HUES48 (cell line): Measurements from ENCODE around the gene WT1.
"Not testable (repeated sequence)": the region's sequence is repeated elsewhere in the genome, so short reads cannot be mapped to it uniquely, and the experiment has no call there.

Experiments used
- H3K27ac ChIP-seq: one replicate; pipeline ENCODE4 v1.7.0; 2013; ENCODE audit warnings: low read depth, low read length, inconsistent platforms
- H3K27me3 ChIP-seq: 2 replicates; pipeline ENCODE4 v1.6.1; 2013; ENCODE audit warnings: mild to moderate bottlenecking, low read length; ENCODE audit not compliant: control insufficient read depth, insufficient read depth
- H3K36me3 ChIP-seq: 2 replicates; pipeline ENCODE4 v1.6.1; 2013; ENCODE audit warnings: low read length; ENCODE audit not compliant: control insufficient read depth, insufficient read depth
- H3K4me1 ChIP-seq: 2 replicates; pipeline ENCODE4 v1.6.1; 2013; ENCODE audit warnings: mild to moderate bottlenecking, low read length; ENCODE audit not compliant: control insufficient read depth, insufficient read depth
- H3K4me3 ChIP-seq: 2 replicates; pipeline ENCODE4 v1.5.1; 2013; ENCODE audit warnings: mild to moderate bottlenecking, low read depth, low read length
- H3K9ac ChIP-seq: 2 replicates; pipeline ENCODE4 v1.6.1; 2013; ENCODE audit warnings: mild to moderate bottlenecking, low read depth, low read length, moderate library complexity
- H3K9me3 ChIP-seq: 2 replicates; pipeline ENCODE4 v1.6.1; 2013; ENCODE audit warnings: low read length; ENCODE audit not compliant: control insufficient read depth, insufficient read depth

The WT1 gene

DNA sequence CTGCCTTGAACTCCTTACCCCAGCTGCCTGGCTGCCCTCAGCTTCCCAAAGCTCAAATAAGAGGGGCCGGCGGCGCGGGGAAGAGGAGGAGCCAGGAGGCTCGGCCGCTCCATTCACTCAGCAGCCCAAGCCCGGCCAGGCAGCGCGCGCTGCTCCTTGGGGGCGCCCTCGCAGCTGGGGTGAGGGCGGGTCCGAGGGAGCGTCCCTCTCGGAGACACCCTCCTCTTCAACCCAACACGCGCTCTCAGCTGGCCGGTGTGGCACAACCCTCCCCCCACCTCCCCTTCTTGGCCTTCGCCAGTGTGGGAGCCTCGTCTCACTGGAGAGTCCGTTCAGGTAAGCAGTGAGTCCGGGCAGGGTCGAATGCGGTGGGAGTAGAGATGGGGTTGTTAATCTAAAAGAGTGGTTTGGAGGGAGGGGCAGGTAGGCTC is at the start of gene WT1:
TSS of gene WT1 (minus strand) at position 29 of the 431 bp plus-strand sequence.
- Histone ChIP-seq H3K36me3 (no peaks in the 10 kb centered on the region), H3K4me1 (peaks cover 32% of the 10 kb centered on the region), H3K27ac (no peak within 1 kb of the TSS), H3K27me3 (peaks cover 100% of the 10 kb centered on the region), H3K9ac (no peak within 1 kb of the TSS), H3K4me3 (peak within 1 kb of the TSS; percentile 50), H3K9me3 (no peaks in the 10 kb centered on the region)

DNA sequence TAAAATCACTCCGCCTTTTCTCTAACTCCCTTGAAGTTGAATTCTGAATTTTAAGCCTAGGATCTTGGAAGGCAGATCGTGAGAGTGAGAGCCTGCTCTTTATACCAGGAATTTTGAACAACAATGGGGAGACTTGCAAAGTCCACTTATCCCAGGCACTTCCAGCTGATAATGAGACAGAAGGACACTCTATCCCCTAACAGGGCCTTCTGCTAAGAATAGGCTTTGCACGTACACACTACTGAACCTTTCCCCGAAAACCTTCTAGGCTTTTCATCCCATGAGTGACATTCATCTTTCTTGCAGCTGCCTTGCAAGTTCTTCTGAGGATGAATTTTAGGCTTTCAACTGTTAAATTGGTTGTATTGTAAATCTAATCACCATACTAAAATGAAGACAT is 44.0 kb upstream of the WT1 start:
- no peaks in the 10 kb centered on the region for H3K27me3 ChIP-seq
- 0 out of 2 replicates have a peak, but pooled peaks cover 3% of the 10 kb centered on the region for H3K4me1 ChIP-seq
- H3K9ac ChIP-seq, result no peak overlapping the region

DNA sequence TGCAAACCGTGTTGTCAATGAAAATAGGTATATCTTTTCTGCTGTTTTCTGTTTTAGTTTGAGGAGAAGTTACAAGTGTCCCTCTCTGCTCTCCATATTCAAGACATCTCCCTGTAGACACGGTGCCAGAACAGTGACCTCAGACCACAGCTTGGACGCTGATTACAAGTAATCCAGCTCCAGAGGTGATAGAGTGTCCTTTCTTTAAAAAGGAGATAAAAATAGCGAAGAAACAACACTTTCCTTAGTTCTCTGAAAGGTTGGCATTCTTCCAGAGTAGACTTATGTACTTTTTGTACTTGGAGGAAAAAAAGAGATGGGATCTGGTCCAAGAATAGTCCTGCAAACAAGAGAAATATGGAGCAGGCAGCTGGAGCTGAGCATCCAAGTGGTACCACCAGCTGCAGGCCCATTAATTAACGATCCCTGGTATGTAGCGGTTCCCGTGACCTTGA is 43.0 kb upstream of the WT1 start:
- no peaks in the 10 kb centered on the region for H3K9me3 ChIP-seq
- no peaks in the 10 kb centered on the region for H3K36me3 ChIP-seq
- 0 out of 2 replicates have a peak, but pooled peaks cover 3% of the 10 kb centered on the region for H3K4me1 ChIP-seq
- H3K9ac ChIP-seq, result no peak overlapping the region
- H3K27me3 ChIP-seq, result no peaks in the 10 kb centered on the region
- H3K4me3 ChIP-seq, result no peak overlapping the region
- no peak overlapping the region for H3K27ac ChIP-seq

More for the DNA sequence above, 44.0 kb upstream of the WT1 start:
- H3K36me3 ChIP-seq, result no peaks in the 10 kb centered on the region
- no peaks in the 10 kb centered on the region for H3K9me3 ChIP-seq
- H3K4me3 ChIP-seq, result no peak overlapping the region
- H3K27ac ChIP-seq, result no peak overlapping the region

DNA sequence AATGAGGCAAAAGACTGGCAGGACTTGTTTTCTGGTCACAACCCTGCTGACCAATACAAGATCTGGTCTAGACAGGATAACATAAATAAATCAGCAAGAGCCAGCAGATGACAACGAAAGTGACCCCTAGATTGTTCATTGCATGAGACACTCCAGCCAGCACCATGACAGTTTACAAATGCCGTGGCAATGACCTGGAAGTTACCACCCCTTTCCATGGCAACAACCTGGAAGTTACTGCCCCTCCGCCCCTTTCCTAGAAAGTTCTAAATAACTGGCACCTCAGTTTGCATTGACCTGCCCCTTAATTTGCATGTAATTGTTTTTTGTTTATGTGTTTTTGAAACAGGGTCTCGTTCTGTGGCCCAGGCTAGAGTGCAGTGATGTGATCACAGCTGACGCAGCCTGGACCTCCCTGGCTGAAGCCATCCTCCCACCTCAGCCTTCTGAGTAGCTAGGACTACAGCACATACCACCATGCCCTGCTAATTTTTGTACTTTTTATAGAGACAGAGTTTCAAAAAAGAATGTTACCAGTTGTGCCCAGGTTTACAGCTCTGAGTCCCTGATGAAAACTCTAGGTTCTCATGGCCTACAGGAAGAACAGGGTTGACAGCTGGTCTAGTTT is 38.1 kb upstream of the WT1 start:
- Histone ChIP-seq H3K4me3 (no peak overlapping the region), H3K9ac (no peak overlapping the region), H3K36me3 (no peaks in the 10 kb centered on the region), H3K4me1 (no peaks in the 10 kb centered on the region), H3K27me3 (no peaks in the 10 kb centered on the region), H3K9me3 (no peaks in the 10 kb centered on the region), H3K27ac (no peak overlapping the region)

DNA sequence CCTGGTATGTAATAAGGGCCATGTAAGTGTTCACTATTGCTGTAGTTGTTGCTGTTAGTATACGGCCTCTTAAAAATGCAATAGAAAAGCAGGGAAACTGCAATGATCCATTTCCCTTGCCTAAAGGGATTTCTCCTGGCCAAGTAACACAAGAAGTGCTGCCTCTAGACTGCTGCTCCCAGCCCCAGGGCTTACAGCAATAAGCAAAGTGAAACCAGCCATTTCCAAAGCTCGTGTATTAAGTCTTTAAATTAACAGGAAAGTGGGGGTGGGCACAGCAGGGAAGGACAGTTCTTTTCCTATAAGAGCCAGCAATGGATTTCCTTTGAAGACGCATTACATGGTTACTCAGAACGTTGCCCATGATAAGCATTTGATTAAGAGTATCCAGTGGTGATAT is 36.9 kb upstream of the WT1 start:
- H3K9ac ChIP-seq, result no peak overlapping the region
- no peaks in the 10 kb centered on the region for H3K36me3 ChIP-seq
- H3K27ac ChIP-seq, result no peak overlapping the region
- H3K27me3 ChIP-seq, result no peaks in the 10 kb centered on the region
- no peaks in the 10 kb centered on the region for H3K9me3 ChIP-seq
- no peaks in the 10 kb centered on the region for H3K4me1 ChIP-seq
- H3K4me3 ChIP-seq, result no peak overlapping the region

DNA sequence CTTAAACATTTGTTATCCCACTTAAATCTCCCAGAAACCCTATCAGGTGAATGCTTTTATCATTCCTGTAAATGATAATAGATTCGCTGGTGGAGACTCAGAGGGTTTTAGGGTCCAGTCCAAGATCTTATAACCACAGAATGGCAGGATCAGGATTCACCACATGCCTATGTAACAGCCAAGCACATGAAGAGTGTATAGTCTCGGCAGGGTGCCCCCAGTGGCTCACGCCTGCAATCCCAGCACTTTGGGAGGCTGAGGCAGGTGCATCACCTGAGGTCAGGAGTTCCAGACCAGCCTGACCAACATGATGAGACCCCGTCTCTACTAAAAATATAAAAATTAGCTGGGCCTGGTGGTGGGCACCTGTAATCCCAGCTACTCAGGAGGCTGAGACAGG is 36.2 kb upstream of the WT1 start:
- not testable (repeated sequence) for H3K27me3 ChIP-seq, H3K9me3 ChIP-seq, H3K27ac ChIP-seq, H3K36me3 ChIP-seq, H3K9ac ChIP-seq, H3K4me3 ChIP-seq, H3K4me1 ChIP-seq

DNA sequence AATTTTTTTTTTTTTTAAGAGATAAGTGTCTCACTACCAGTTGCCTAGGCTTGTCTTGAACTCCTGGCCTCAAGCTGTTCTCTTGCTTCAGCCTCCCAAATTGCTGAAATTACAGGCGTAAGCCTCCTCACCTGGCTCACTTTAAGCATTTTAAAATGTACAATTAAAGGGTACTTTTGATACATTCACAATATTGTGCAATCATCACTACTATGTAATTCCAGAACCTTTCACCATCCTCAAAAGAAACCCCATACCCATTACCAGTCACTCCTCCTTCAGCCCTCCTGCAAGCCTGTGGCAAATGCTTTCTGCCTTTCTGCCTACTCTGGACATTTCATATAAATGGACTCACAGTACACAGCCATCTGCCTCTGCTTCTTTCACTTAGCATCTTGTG is 34.5 kb upstream of the WT1 start:
- Histone ChIP-seq H3K9me3 (no peaks in the 10 kb centered on the region), H3K27ac (no peak overlapping the region), H3K9ac (no peak overlapping the region), H3K27me3 (no peaks in the 10 kb centered on the region), H3K4me3 (no peak overlapping the region), H3K4me1 (no peaks in the 10 kb centered on the region), H3K36me3 (no peaks in the 10 kb centered on the region)

DNA sequence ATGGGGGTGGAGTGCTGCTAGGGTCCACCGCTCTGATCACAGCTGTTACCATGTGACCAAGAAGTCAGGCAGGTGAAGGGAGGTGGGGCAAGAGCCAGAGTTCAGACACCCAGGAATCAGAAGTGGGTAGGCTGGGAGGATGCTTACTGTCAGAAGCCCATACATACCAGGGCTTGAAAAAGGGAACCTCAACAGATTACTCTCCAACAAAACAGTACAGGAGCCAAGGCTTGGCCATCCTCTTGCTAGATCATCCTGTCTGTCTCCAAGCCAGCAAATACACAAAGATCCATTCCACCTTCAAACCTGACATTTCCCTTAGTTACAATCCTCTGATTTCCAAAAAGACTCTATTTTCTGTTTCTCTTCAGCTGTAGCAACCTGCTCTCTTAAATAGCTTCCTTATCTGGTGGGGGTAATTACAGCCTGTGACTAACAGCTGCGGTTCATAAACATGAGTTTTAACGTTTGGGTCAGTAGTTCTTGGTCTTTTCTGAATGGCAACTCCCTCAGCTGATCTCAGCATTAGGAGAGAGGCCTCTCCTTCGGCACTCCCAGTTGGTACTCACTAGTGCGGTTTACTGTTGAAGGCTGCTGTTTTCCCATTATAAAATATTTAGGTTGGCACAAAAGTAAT is 31.1 kb upstream of the WT1 start:
- no peak overlapping the region for H3K4me3 ChIP-seq
- no peak overlapping the region for H3K27ac ChIP-seq
- no peaks in the 10 kb centered on the region for H3K36me3 ChIP-seq
- no peaks in the 10 kb centered on the region for H3K4me1 ChIP-seq
- H3K9ac ChIP-seq, result no peak overlapping the region
- no peaks in the 10 kb centered on the region for H3K9me3 ChIP-seq
- H3K27me3 ChIP-seq, result no peaks in the 10 kb centered on the region

DNA sequence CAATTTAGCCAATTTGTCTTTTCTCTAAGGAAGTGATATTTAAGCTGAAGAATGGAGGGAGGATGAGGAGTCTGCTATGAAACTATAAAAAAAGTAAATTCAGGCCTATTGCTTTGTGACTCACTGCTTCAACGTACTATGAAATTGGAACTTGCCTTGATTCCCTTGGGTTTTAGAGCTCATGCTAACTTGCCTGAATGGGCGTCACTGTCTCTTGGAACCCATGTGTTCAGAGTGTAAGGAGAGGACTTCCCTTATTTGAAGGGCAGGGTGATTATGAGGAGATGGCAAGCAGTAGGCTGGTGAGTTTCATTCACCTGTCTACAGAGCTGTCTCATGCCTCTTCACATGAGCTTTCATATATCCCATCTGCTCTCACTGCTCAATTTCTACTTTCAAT is 28.7 kb upstream of the WT1 start:
- no peak overlapping the region for H3K4me3 ChIP-seq
- H3K36me3 ChIP-seq, result no peaks in the 10 kb centered on the region
- H3K27ac ChIP-seq, result no peak overlapping the region
- no peaks in the 10 kb centered on the region for H3K9me3 ChIP-seq
- no peak overlapping the region for H3K9ac ChIP-seq
- H3K27me3 ChIP-seq, result no peaks in the 10 kb centered on the region
- H3K4me1 ChIP-seq, result no peaks in the 10 kb centered on the region

DNA sequence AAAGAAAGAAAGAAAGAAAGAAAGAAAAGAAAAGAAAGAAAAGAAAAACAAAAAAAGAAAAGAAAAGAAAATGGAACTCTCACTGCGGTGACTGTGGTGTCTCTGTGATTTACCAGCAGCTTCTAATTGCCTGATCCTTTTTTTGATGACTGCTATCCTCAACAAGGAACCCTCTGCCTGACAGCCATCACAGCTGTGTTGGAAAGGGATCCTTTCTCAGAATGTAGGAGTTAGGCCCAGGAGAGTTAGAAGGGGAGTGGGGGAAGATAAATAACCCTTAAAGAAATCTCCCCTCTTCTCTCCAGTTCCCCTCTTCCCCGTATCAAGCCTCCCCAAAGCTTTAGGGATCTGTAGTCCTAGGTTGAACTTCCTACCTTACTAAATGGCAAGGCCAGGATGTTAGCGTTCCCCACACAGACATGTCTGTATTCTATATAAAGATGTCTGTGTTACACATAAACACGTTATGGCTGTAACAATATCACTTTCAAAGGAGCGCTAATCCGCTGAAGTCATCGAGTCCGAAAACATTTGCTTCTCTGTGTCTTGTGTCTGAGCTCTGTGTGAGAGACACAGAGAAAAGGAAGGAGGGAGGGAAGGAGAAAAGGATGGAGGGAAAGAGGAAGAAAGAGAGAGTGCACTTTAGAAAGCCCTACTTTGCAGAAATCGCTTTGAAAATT is 26.8 kb upstream of the WT1 start:
- Histone ChIP-seq H3K27ac (no peak overlapping the region), H3K36me3 (no peaks in the 10 kb centered on the region), H3K4me3 (no peak overlapping the region), H3K4me1 (no peaks in the 10 kb centered on the region), H3K9me3 (no peaks in the 10 kb centered on the region), H3K27me3 (no peaks in the 10 kb centered on the region), H3K9ac (no peak overlapping the region)

DNA sequence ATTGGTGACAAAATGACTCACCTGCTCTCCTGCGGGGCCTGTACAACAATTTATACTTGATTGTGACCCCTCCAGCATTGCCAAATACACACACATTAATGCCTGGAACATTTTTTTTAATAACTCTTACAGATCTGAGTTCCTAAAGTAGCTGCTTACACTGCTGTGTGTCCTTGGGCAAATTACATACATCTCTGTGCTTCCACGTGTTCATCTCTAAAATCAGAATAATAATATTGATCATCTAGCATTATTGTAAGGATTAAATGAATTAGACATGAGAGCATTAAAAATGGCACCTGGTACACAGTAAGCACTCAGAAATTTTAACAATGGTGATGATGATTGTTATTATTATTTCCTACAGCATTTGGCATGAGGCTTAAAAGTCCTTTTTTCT is 21.5 kb upstream of the WT1 start:
- Histone ChIP-seq H3K27ac (no peak overlapping the region), H3K36me3 (no peaks in the 10 kb centered on the region), H3K4me3 (no peak overlapping the region), H3K9ac (no peak overlapping the region), H3K9me3 (no peaks in the 10 kb centered on the region), H3K4me1 (no peaks in the 10 kb centered on the region), H3K27me3 (no peaks in the 10 kb centered on the region)
